Kidney tubule cell (primary cell): ENCODE data around the gene TYMP.

Experiments used
- DNase-seq: peaks from one replicate; pipeline ENCODE4 v3.0.0-alpha.2; 2018; ENCODE audit warnings: low spot score

The TYMP gene

GRCh38 chr22:50483556-50483955 lies 46.3 kb downstream of the TYMP start:
- no peak for DNase-seq

DNA sequence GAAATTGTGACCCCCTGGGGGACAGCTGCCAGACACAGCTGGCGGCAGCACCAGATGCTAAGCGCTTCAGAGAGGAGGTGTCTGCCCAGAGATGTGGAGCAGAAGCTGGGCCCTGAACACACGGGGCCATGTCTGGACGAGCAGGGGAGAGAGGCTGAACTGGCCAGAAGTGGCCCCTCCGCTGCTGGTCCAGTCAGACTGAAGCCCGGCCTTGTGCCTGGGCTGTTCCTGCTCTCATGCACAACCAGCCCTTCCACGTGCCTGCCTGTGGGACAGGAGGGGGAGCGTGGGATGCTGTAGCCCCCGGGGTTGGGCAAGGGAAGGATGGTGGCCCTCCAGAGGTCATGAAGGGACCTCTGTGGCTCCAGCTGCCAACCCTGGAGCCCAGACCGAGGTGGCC lies 46.7 kb downstream of the TYMP start:
- no peak for DNase-seq

- DNase-seq, result no peak
Observed at GRCh38 chr22:50482107-50483074, 47.4 kb downstream of the TYMP start.

DNA sequence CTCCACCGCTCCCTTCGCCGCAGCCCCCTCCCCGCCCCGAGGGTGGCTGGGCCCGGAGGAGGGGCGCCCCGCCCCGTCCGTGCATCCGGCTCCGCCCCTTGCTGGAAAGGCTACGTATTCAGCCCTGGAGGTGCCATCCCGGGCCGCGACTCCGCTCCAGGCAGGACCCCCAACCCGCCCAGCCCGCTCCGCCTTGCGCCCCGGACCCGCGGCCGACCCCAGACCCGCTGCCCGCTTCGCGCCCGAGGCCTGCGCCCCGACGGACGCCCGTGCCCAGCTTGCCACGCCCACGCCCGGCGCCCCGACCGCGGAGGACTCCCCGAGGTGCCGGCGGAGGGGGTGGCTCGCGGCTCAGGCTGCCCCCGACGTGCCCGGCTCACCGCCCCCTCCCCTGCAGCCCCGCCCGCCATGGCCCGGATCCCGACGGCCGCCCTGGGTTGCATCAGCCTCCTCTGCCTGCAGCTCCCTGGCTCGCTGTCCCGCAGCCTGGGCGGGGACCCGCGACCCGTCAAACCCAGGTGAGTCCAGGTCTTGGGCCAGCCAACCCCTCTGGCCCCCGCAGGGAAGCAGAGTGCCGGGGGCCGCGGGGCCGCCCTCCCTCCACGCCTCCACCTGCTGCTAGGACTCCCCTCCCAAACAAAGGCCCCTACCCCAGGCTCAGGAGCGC lies 48.2 kb downstream of the TYMP start, which contains the start of gene ADM2:
Gene ADM2, plus strand, starts transcription at position 104 of the 667 bp plus-strand sequence. Its CDS starts 305 bp downstream, at position 409.
- no peak for DNase-seq

GRCh38 chr22:50481045-50481439 lies 48.8 kb downstream of the TYMP start:
- DNase-seq, result no peak

DNA sequence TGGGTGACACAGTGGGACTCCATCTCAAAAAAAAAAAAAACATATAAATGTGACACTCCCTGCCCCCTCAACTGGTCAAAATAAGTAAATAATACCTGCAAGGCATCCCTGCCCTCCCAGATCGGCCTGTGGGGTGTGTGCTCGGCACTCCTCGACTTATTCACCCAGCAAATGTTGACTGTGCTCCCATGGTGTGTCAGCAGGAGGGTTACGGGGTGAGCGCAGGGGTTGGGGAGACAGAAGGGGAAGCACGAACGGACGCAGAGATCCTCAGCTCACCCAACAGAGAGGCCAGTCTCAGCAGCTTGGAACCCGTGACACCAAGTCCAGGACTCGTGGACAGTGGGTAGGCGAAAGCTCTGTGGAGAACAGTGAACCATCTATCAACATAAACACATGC lies 50.1 kb downstream of the TYMP start:
- DNase-seq, result no peak

GRCh38 chr22:50477923-50478322 lies 51.9 kb downstream of the TYMP start:
- no peak for DNase-seq

GRCh38 chr22:50476868-50477267 lies 52.9 kb downstream of the TYMP start:
- no peak for DNase-seq
